ENCODE results near the gene CST4. TPM values are rescaled to one million over a fixed set of nuclear protein-coding genes. Genes with fewer than 3 reads are reported as not detected.
"Not testable (repeated sequence)": the region's sequence is repeated elsewhere in the genome, so short reads cannot be mapped to it uniquely, and the experiment has no call there.

The CST4 gene
- total and polyA plus RNA-seq, 2 donors = 0.80 to 9.9 TPM

DNA sequence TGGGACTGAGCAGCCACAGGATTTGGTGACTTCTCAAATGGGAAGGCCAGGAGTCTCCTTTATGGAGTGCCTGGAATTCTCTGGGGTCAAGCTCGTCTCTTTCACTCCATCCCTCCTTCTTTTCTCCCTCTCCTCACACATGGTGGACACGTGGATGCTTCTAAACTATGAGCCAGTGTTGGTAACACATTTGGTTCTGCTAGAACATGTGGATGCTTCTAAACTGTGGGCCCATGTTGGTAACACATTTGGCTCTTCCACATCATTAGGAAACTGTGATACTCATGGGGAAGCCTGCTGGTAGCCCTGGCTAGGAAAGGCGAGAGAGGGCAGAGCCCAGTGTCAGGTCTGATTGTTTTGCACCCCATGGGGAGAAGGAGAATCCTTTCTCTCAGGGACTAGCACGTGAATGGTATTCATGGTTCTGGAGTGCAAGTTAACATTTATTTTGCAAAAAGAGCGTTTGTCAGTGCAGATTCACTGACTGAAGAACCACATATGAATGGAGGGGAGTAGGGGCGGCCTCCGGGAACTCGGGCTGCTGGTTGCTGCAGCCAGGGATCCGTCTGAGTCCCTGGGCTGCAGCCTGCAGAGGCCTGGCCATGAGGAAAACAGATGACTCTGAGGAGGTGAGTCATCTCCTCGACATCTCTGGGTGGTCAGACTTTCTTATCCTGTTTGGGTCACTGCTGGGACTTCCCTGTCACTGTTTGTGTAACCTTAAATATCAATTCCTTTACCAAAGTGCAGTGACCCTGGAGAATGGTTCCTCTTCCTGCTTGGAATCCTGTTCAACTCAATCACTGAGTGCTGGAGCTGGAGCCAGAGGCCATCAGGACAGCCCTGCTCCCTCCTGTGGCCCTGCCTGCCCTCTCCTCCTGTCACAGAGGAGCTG, 4.1 kb upstream of the CST4 start:
- H3K4me3 ChIP-seq (ENCODE audit: low read length in 2 of 2); H3K4me1 ChIP-seq (ENCODE audit: control insufficient read depth in 2 of 2, insufficient read depth in 2 of 2, low read length in 2 of 2); H3K27ac ChIP-seq (ENCODE audit: low read depth in 1 of 2, low read length in 1 of 2); H3K27me3 ChIP-seq (ENCODE audit: control insufficient read depth in 2 of 2, insufficient read depth in 1 of 2, low read length in 1 of 2); DNase-seq (ENCODE audit: low read depth in 6 of 9, low spot score in 9 of 9); H3K36me3 ChIP-seq (ENCODE audit: control insufficient read depth in 2 of 2, insufficient read depth in 2 of 2, low read length in 1 of 2); H3K9me3 ChIP-seq (ENCODE audit: control insufficient read depth in 2 of 2, insufficient read depth in 1 of 2, low read length in 1 of 2): not testable (repeated sequence)
- 84% methylated on average over 10 of the region's 10 CpGs for WGBS

DNA sequence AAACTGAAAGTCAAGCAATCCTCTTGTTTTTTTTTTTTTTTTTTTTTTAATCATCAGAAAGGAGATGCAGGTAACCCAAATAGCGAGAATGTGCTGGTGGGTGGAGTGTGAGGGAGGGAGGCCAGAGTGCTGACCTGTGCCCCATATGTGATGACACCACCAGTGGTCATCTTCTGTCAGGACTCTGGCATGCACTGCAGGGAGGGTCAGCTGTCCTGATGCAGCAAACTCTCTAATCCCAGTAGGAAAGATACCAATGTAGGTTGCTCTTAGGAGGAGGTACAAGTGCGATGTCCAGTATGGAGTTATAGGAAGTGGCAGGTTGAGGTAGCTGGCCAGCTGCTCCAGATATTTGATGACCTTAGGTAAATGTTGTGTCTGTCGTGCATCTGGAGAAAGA, 2.8 kb upstream of the CST4 start:
- Histone ChIP-seq H3K36me3 (ENCODE audit: control insufficient read depth in 2 of 2, insufficient read depth in 2 of 2, low read length in 1 of 2) (no peaks in the 10 kb centered on the region), H3K4me3 (ENCODE audit: low read length in 2 of 2) (no peak overlapping the region), H3K27ac (ENCODE audit: low read depth in 1 of 2, low read length in 1 of 2) (no peak overlapping the region), H3K9me3 (ENCODE audit: control insufficient read depth in 2 of 2, insufficient read depth in 1 of 2, low read length in 1 of 2) (no peaks in the 10 kb centered on the region), H3K27me3 (ENCODE audit: control insufficient read depth in 2 of 2, insufficient read depth in 1 of 2, low read length in 1 of 2) (no peaks in the 10 kb centered on the region), H3K4me1 (ENCODE audit: control insufficient read depth in 2 of 2, insufficient read depth in 2 of 2, low read length in 2 of 2) (no peaks in the 10 kb centered on the region)
- no peak for DNase-seq (ENCODE audit: low read depth in 6 of 9, low spot score in 9 of 9)
- WGBS = 94% methylated on average over 3 of the region's 3 CpGs

DNA sequence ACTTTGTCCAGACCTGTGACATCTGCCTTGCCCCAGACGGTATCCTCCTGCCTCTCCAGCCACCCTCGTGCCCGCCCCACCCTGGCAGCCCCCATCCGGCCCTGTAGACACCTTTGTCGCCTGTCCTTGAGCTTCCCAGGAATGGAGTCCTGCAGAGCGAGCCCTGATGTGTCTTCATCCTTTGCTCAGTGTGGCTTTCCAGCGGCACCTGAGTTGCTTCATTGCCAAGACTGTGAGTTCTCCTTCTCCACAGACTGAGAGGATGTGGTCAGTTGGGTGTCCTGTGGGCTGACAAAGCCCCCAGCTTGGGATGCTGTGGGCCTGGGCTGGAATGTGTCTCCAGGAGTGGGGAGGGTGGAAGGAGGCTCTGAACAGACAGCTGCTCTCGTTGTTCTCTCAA, 1.7 kb upstream of the CST4 start:
- H3K9me3 ChIP-seq (ENCODE audit: control insufficient read depth in 2 of 2, insufficient read depth in 1 of 2, low read length in 1 of 2) = no peaks in the 10 kb centered on the region
- DNase-seq (ENCODE audit: low read depth in 6 of 9, low spot score in 9 of 9) = no peak
- no peak overlapping the region for H3K27ac ChIP-seq (ENCODE audit: low read depth in 1 of 2, low read length in 1 of 2)
- H3K4me1 ChIP-seq (ENCODE audit: control insufficient read depth in 2 of 2, insufficient read depth in 2 of 2, low read length in 2 of 2) = no peaks in the 10 kb centered on the region
- H3K27me3 ChIP-seq (ENCODE audit: control insufficient read depth in 2 of 2, insufficient read depth in 1 of 2, low read length in 1 of 2) = no peaks in the 10 kb centered on the region
- WGBS = 95% methylated on average over 8 of the region's 8 CpGs
- H3K36me3 ChIP-seq (ENCODE audit: control insufficient read depth in 2 of 2, insufficient read depth in 2 of 2, low read length in 1 of 2) = no peaks in the 10 kb centered on the region
- H3K4me3 ChIP-seq (ENCODE audit: low read length in 2 of 2) = no peak overlapping the region

DNA sequence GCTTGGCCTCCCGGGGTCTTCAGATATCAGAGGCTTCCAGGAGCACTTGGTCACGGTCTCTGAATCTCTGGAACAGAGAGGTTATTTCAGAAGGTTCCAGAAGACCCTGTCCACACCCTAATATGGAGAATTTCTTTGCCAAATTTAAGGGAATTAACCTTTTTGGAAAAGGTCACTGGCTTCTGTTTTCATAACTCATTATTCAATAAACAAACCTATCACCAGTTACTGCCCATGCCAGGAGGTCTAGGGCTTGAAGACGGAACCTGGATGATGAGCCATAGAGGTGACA, 507 bp upstream of the CST4 start:
- WGBS = 61% methylated on average over 3 of the region's 3 CpGs
- Histone ChIP-seq H3K27me3 (ENCODE audit: control insufficient read depth in 2 of 2, insufficient read depth in 1 of 2, low read length in 1 of 2) (no peaks in the 10 kb centered on the region), H3K36me3 (ENCODE audit: control insufficient read depth in 2 of 2, insufficient read depth in 2 of 2, low read length in 1 of 2) (no peaks in the 10 kb centered on the region), H3K27ac (ENCODE audit: low read depth in 1 of 2, low read length in 1 of 2) (no peak overlapping the region), H3K4me3 (ENCODE audit: low read length in 2 of 2) (no peak overlapping the region), H3K9me3 (ENCODE audit: control insufficient read depth in 2 of 2, insufficient read depth in 1 of 2, low read length in 1 of 2) (no peaks in the 10 kb centered on the region), H3K4me1 (ENCODE audit: control insufficient read depth in 2 of 2, insufficient read depth in 2 of 2, low read length in 2 of 2) (no peaks in the 10 kb centered on the region)
- no peak for DNase-seq (ENCODE audit: low read depth in 6 of 9, low spot score in 9 of 9)

DNA sequence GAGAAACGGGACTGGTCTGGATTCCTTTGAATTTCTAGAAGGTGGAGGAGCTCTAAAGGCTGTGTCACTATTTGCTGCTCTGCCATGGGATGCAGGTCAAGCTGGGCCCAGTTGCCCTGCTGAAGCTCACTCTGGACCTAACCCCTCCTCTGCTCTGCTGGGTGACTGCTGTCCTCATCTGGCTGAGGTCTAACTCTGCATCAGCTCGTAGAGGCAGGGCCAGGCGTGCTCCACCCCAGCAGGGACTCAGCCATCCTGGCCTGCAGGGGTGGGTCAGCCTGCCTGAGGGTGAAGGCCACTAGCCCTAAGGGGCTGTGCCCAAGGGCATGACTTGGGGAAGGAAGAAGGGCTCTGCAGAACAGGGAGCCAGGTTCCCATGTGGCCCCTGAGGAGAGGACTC, 852 bp downstream of the CST4 start:
- no peak for DNase-seq (ENCODE audit: low read depth in 6 of 9, low spot score in 9 of 9)
- 91% methylated on average over 3 of the region's 3 CpGs for WGBS
- Histone ChIP-seq H3K27ac (ENCODE audit: low read depth in 1 of 2, low read length in 1 of 2) (no peak overlapping the region), H3K4me3 (ENCODE audit: low read length in 2 of 2) (no peak overlapping the region), H3K27me3 (ENCODE audit: control insufficient read depth in 2 of 2, insufficient read depth in 1 of 2, low read length in 1 of 2) (no peaks in the 10 kb centered on the region), H3K9me3 (ENCODE audit: control insufficient read depth in 2 of 2, insufficient read depth in 1 of 2, low read length in 1 of 2) (no peaks in the 10 kb centered on the region), H3K36me3 (ENCODE audit: control insufficient read depth in 2 of 2, insufficient read depth in 2 of 2, low read length in 1 of 2) (no peaks in the 10 kb centered on the region), H3K4me1 (ENCODE audit: control insufficient read depth in 2 of 2, insufficient read depth in 2 of 2, low read length in 2 of 2) (no peaks in the 10 kb centered on the region)

DNA sequence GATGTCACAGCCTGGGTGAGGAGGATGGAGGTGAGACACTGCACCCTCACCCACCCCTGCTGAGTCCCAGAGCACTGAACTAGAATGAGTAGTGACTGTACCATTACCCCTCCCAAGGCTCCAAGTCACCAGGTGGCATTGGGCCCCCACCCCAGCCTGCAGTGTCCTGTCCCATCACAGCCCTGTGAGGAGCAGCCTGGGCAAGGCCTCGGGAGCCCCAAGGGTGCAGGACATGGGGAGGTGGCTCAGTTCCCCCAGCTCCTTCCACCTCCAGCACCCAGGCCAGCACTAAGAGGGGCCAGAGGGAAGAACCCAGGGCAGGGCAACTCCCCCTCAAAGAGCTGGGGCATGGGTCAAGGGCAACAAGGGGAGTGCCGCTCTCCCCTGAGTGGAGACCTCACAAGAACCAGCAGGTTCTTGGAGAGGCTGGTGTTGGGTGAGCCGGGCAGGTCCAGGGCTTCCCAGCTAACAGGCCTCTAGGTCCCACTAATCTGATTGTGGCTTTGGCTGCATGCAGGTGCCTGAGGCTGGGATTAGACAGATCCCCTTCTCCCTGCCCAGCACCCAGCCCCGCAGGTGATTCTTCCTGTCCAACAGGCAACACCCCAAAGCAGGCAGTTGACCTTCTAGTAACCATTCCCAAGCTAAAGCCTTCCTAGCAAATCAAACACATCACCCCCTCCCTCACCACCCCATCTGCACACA, 2.6 kb downstream of the CST4 start:
- 93% methylated on average over 4 of the region's 4 CpGs for WGBS
- no peaks in the 10 kb centered on the region for H3K4me1 ChIP-seq (ENCODE audit: control insufficient read depth in 2 of 2, insufficient read depth in 2 of 2, low read length in 2 of 2)
- no peak overlapping the region for H3K27ac ChIP-seq (ENCODE audit: low read depth in 1 of 2, low read length in 1 of 2)
- H3K9me3 ChIP-seq (ENCODE audit: control insufficient read depth in 2 of 2, insufficient read depth in 1 of 2, low read length in 1 of 2) = no peaks in the 10 kb centered on the region
- no peaks in the 10 kb centered on the region for H3K36me3 ChIP-seq (ENCODE audit: control insufficient read depth in 2 of 2, insufficient read depth in 2 of 2, low read length in 1 of 2)
- no peak overlapping the region for H3K4me3 ChIP-seq (ENCODE audit: low read length in 2 of 2)
- H3K27me3 ChIP-seq (ENCODE audit: control insufficient read depth in 2 of 2, insufficient read depth in 1 of 2, low read length in 1 of 2) = no peaks in the 10 kb centered on the region
- no peak for DNase-seq (ENCODE audit: low read depth in 6 of 9, low spot score in 9 of 9)

DNA sequence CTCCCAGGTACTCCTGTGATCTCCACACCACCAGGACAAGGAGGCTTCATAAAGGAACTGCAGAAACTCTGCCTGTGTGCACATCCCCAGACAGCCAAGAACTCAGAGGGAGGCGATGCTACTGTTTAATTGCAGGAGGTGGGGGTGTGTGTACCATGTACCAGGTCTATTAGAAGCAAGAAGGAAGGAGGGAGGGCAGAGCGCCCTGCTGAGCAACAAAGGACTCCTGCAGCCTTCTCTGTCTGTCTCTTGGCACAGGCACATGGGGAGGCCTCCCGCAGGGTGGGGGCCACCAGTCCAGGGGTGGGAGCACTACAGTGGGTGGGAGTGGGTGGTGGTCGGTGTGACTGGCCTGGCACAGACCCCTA, 3.3 kb downstream of the CST4 start:
- H3K9me3 ChIP-seq (ENCODE audit: control insufficient read depth in 2 of 2, insufficient read depth in 1 of 2, low read length in 1 of 2); H3K4me1 ChIP-seq (ENCODE audit: control insufficient read depth in 2 of 2, insufficient read depth in 2 of 2, low read length in 2 of 2); H3K36me3 ChIP-seq (ENCODE audit: control insufficient read depth in 2 of 2, insufficient read depth in 2 of 2, low read length in 1 of 2); H3K27ac ChIP-seq (ENCODE audit: low read depth in 1 of 2, low read length in 1 of 2); H3K27me3 ChIP-seq (ENCODE audit: control insufficient read depth in 2 of 2, insufficient read depth in 1 of 2, low read length in 1 of 2); H3K4me3 ChIP-seq (ENCODE audit: low read length in 2 of 2); DNase-seq (ENCODE audit: low read depth in 6 of 9, low spot score in 9 of 9): not testable (repeated sequence)
- WGBS = 94% methylated on average over 4 of the region's 4 CpGs

DNA sequence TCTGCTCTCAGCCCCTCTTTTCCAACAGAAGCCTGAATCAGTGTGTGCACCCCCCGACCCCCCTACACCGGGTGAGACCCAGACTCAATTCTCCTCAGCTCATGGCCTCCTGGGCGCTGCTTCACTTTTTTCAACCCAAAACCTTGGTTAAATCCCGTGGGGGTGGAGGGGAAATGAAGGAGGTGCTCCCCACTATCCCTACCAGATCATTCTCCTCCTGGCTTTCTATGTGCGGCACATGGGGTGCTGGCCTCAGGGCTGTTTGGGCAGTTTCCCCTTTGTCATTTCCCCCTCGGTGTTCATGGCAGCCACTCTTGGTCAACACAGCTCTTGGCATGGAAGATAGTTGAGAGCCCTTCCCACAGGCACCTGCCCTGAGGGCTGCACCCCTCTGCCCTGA, 4.6 kb downstream of the CST4 start:
- Histone ChIP-seq H3K27me3 (ENCODE audit: control insufficient read depth in 2 of 2, insufficient read depth in 1 of 2, low read length in 1 of 2) (no peaks in the 10 kb centered on the region), H3K4me3 (ENCODE audit: low read length in 2 of 2) (no peak overlapping the region), H3K36me3 (ENCODE audit: control insufficient read depth in 2 of 2, insufficient read depth in 2 of 2, low read length in 1 of 2) (no peaks in the 10 kb centered on the region), H3K9me3 (ENCODE audit: control insufficient read depth in 2 of 2, insufficient read depth in 1 of 2, low read length in 1 of 2) (no peaks in the 10 kb centered on the region), H3K27ac (ENCODE audit: low read depth in 1 of 2, low read length in 1 of 2) (no peak overlapping the region), H3K4me1 (ENCODE audit: control insufficient read depth in 2 of 2, insufficient read depth in 2 of 2, low read length in 2 of 2) (no peaks in the 10 kb centered on the region)
- DNase-seq (ENCODE audit: low read depth in 6 of 9, low spot score in 9 of 9) = no peak
- 92% methylated on average over 6 of the region's 6 CpGs for WGBS

DNA sequence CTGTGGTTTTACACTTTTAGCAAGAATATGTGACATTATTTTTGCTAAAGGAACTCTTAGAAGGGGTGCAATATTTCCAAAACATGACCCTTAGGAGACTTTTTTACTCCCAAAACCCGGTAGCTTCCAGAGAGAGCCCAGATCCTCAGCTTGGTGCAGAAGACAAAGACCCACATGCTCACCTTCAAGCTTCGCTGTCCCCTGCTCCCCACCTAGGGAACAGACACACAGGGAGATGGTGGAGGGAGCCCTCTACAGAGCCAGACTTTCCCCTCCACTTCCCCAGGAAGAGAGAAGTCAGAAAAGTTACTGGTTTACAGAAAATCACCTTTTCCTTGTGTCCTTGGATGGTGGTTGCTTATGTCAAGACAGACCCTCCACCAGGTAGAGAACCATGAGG, 5.0 kb downstream of the CST4 start:
- Histone ChIP-seq H3K27ac (ENCODE audit: low read depth in 1 of 2, low read length in 1 of 2) (no peak overlapping the region), H3K4me3 (ENCODE audit: low read length in 2 of 2) (no peak overlapping the region), H3K9me3 (ENCODE audit: control insufficient read depth in 2 of 2, insufficient read depth in 1 of 2, low read length in 1 of 2) (no peaks in the 10 kb centered on the region), H3K36me3 (ENCODE audit: control insufficient read depth in 2 of 2, insufficient read depth in 2 of 2, low read length in 1 of 2) (no peaks in the 10 kb centered on the region), H3K4me1 (ENCODE audit: control insufficient read depth in 2 of 2, insufficient read depth in 2 of 2, low read length in 2 of 2) (no peaks in the 10 kb centered on the region), H3K27me3 (ENCODE audit: control insufficient read depth in 2 of 2, insufficient read depth in 1 of 2, low read length in 1 of 2) (no peaks in the 10 kb centered on the region)
- no peak for DNase-seq (ENCODE audit: low read depth in 6 of 9, low spot score in 9 of 9)
- WGBS = 99% methylated on average over 2 of the region's 2 CpGs

Data from thymus (tissue), 11 donors.